H1 (cell line): ENCODE results near the gene STARD8. TPM values are rescaled to one million over a fixed set of nuclear protein-coding genes. Genes with fewer than 3 reads are reported as not detected.

Experiments used
- CTCF ChIA-PET: fragments of 300-600 bp; sonication (Branson Sonifier 250); formaldehyde crosslinking; loops from one replicate; lab custom pipeline; 2021; ENCODE audit not compliant: partially characterized antibody; lab: Charles Lee
- POLR2A ChIA-PET: fragments of 300-600 bp; sonication (Branson Sonifier 250); formaldehyde crosslinking; loops from one replicate; lab custom pipeline; 2021; ENCODE audit warnings: inconsistent platforms; ENCODE audit not compliant: partially characterized antibody; lab: Charles Lee
- DNase-seq, 2 experiments: peaks; one replicate each; pipeline versions ENCODE4 v3.0.0 to v3.0.0-alpha.2; 2010 to 2022; ENCODE audit warnings: low spot score in 2 of 2, low read depth in 1 of 2, mixed read lengths in 1 of 2
- FAIRE-seq: peaks from 2 replicates; lab custom pipeline; 2011; peaks lifted over from hg19 to GRCh38; lab: Jason Lieb, UNC
- H2AFZ ChIP-seq: 2 replicates; pipeline ENCODE4 v1.8.1; 2012; ENCODE audit warnings: low read length, inconsistent platforms
- H2AK5ac ChIP-seq: 2 replicates; pipeline ENCODE4 v1.6.1; 2013; ENCODE audit warnings: low read depth, low read length
- H2BK120ac ChIP-seq: replicated peaks from 2 replicates; pipeline ENCODE3; 2013; ENCODE audit warnings: low read depth, low read length, inconsistent platforms
- H2BK12ac ChIP-seq: 2 replicates; pipeline ENCODE4 v1.6.1; 2013; ENCODE audit warnings: low read depth, low read length
- H2BK15ac ChIP-seq: 2 replicates; pipeline ENCODE4 v1.6.1; 2013; ENCODE audit warnings: low read length
- H2BK20ac ChIP-seq: 2 replicates; pipeline ENCODE4 v1.6.1; 2013; ENCODE audit warnings: low read length
- H2BK5ac ChIP-seq: 2 replicates; pipeline ENCODE4 v1.6.1; 2013; ENCODE audit warnings: low read depth, low read length
- H3K14ac ChIP-seq: 2 replicates; pipeline ENCODE4 v1.6.1; 2013; ENCODE audit warnings: inconsistent platforms; ENCODE audit not compliant: insufficient read length
- H3K18ac ChIP-seq: 2 replicates; pipeline ENCODE4 v1.6.1; 2013; ENCODE audit warnings: low read length; ENCODE audit errors: extremely low read depth
- H3K23ac ChIP-seq: 2 replicates; pipeline ENCODE4 v1.6.1; 2013; ENCODE audit warnings: inconsistent platforms; ENCODE audit not compliant: insufficient read length
- H3K23me2 ChIP-seq: 2 replicates; pipeline ENCODE4 v1.6.1; 2013; ENCODE audit warnings: low read depth, low read length
- H3K27ac ChIP-seq: 2 replicates; pipeline ENCODE4 v1.6.1; 2011; ENCODE audit warnings: low read depth, low read length, inconsistent platforms
- H3K27me3 ChIP-seq, 4 experiments: replicated peaks in 1 of 4; 1 replicate in 1 of 4; 2 replicates in 3 of 4; pipeline versions ENCODE4 v1.6.1 to v1.8.1; 2011 to 2013; ENCODE audit warnings: low read length in 3 of 4, mild to moderate bottlenecking in 3 of 4, inconsistent platforms in 2 of 4, mixed read lengths in 2 of 4, moderate library complexity in 1 of 4; ENCODE audit not compliant: control insufficient read depth in 3 of 4, insufficient read depth in 3 of 4; ENCODE audit errors: extremely low read depth in 1 of 4
- H3K36me3 ChIP-seq, 4 experiments: 2 replicates each; pipeline versions ENCODE4 v1.6.1 to v1.8.1; 2011 to 2013; ENCODE audit warnings: mild to moderate bottlenecking in 4 of 4, low read length in 3 of 4, moderate library complexity in 2 of 4, control low read depth in 1 of 4, inconsistent platforms in 1 of 4; ENCODE audit not compliant: insufficient read depth in 4 of 4, control insufficient read depth in 2 of 4
- H3K4ac ChIP-seq: replicated peaks from 2 replicates; pipeline ENCODE3; 2013; ENCODE audit warnings: low read length, low read depth, mixed read lengths, inconsistent platforms; ENCODE audit not compliant: insufficient read length
- H3K4me1 ChIP-seq, 4 experiments: replicated peaks in 1 of 4; 1 replicate in 1 of 4; 2 replicates in 3 of 4; pipeline versions ENCODE4 v1.6.1 to v1.8.1; 2011 to 2013; ENCODE audit warnings: low read length in 3 of 4, inconsistent platforms in 2 of 4, mixed read lengths in 1 of 4; ENCODE audit not compliant: insufficient read depth in 4 of 4, control insufficient read depth in 3 of 4
- H3K4me2 ChIP-seq, 2 experiments: 2 replicates each; pipeline versions ENCODE4 v1.6.1 to v1.8.1; 2011 to 2013; ENCODE audit warnings: low read depth in 2 of 2, low read length in 2 of 2, control low read depth in 1 of 2, inconsistent platforms in 1 of 2, mild to moderate bottlenecking in 1 of 2; ENCODE audit not compliant: insufficient read depth in 1 of 2
- H3K4me3 ChIP-seq, 4 experiments: fragments of 200-600, 300-600 bp in 1 of 4; sonication (generic), shearing (Covaris generic), sonication (Bioruptor Twin) in 1 of 4; 2 replicates each; pipeline versions ENCODE4 v1.5.1 to v1.8.1; 2011 to 2016; ENCODE audit warnings: low read length in 4 of 4, low read depth in 3 of 4, control low read depth in 2 of 4, inconsistent platforms in 2 of 4, mild to moderate bottlenecking in 2 of 4, mixed read lengths in 1 of 4, moderate library complexity in 1 of 4; ENCODE audit not compliant: insufficient read depth in 2 of 4; ENCODE audit errors: extremely low read depth in 1 of 4
- H3K56ac ChIP-seq: replicated peaks from 2 replicates; pipeline ENCODE3; 2013; ENCODE audit warnings: low read depth, mild to moderate bottlenecking, mixed read lengths, low read length, inconsistent platforms; ENCODE audit not compliant: insufficient read length
- H3K79me1 ChIP-seq: 2 replicates; pipeline ENCODE4 v1.6.1; 2013; ENCODE audit warnings: low read depth, low read length, control low read depth
- H3K79me2 ChIP-seq, 2 experiments: 2 replicates each; pipeline versions ENCODE4 v1.6.1 to v1.8.1; 2012 to 2013; ENCODE audit warnings: low read length in 2 of 2, mild to moderate bottlenecking in 2 of 2, inconsistent platforms in 1 of 2; ENCODE audit not compliant: insufficient read depth in 2 of 2, control insufficient read depth in 1 of 2
- H3K9ac ChIP-seq, 4 experiments: replicated peaks in 1 of 4; 1 replicate in 1 of 4; 2 replicates in 3 of 4; pipeline versions ENCODE4 v1.6.1 to v1.8.1; 2011 to 2013; ENCODE audit warnings: low read depth in 3 of 4, low read length in 3 of 4, control low read depth in 2 of 4, mild to moderate bottlenecking in 2 of 4, moderate library complexity in 2 of 4, inconsistent platforms in 1 of 4; ENCODE audit errors: extremely low read depth in 1 of 4
- H3K9me3 ChIP-seq, 2 experiments: 2 replicates each; pipeline versions ENCODE4 v1.6.1 to v1.8.1; 2012 to 2013; ENCODE audit warnings: mild to moderate bottlenecking in 2 of 2, moderate library complexity in 2 of 2, control low read depth in 1 of 2, inconsistent platforms in 1 of 2, low read depth in 1 of 2, low read length in 1 of 2, mixed read lengths in 1 of 2; ENCODE audit not compliant: insufficient read depth in 2 of 2
- H4K20me1 ChIP-seq, 2 experiments: replicated peaks in 1 of 2; 2 replicates each; pipeline versions ENCODE3 to v1.8.1; 2011 to 2013; ENCODE audit warnings: inconsistent platforms in 2 of 2, low read length in 2 of 2, mild to moderate bottlenecking in 1 of 2; ENCODE audit not compliant: insufficient read depth in 2 of 2, control insufficient read depth in 1 of 2
- H4K5ac ChIP-seq: 2 replicates; pipeline ENCODE4 v1.6.1; 2013; ENCODE audit warnings: low read length, low read depth, mixed read lengths, inconsistent platforms; ENCODE audit not compliant: insufficient read length
- H4K8ac ChIP-seq: 2 replicates; pipeline ENCODE4 v1.8.0; 2013; ENCODE audit warnings: mild to moderate bottlenecking, moderate library complexity, low read length, inconsistent platforms; ENCODE audit not compliant: insufficient read depth; ENCODE audit errors: extremely low read depth
- H4K91ac ChIP-seq: replicated peaks from 2 replicates; pipeline ENCODE3; 2013; ENCODE audit warnings: low read length, mixed read lengths, inconsistent platforms; ENCODE audit not compliant: insufficient read length
- BRCA1 ChIP-seq: IDR thresholded peaks from 2 replicates; pipeline ENCODE4 v1.6.1; 2012; ENCODE audit warnings: low read depth, low read length, improper control_type of control experiment
- CHD1 ChIP-seq: IDR thresholded peaks from 2 replicates; pipeline ENCODE4 v1.6.1; 2012; ENCODE audit warnings: low read depth, low read length, improper control_type of control experiment
- CREB1 ChIP-seq: IDR thresholded peaks from 2 replicates; pipeline ENCODE4 v1.6.1; 2012; ENCODE audit warnings: inconsistent platforms
- CTCF ChIP-seq, 3 experiments: IDR thresholded peaks; 1 replicate in 2 of 3; 2 replicates in 1 of 3; pipeline versions ENCODE4 v1.5.1 to v1.6.1; 2011; ENCODE audit warnings: low read length in 3 of 3, mild to moderate bottlenecking in 3 of 3, inconsistent platforms in 2 of 3, low read depth in 1 of 3, moderate library complexity in 1 of 3; ENCODE audit not compliant: insufficient read depth in 1 of 3; ENCODE audit errors: control extremely low read depth in 1 of 3
- EGR1 ChIP-seq: IDR thresholded peaks from 2 replicates; pipeline ENCODE4 v1.6.1; 2011; ENCODE audit warnings: low read depth, low read length, borderline replicate concordance
- GTF2F1 ChIP-seq: IDR thresholded peaks from 2 replicates; pipeline ENCODE4 v1.6.1; 2012; ENCODE audit warnings: low read depth, low read length, improper control_type of control experiment, borderline replicate concordance
- HDAC2 ChIP-seq, 2 experiments: fragments of 300-600 bp in 1 of 2; sonication (generic) in 1 of 2; IDR thresholded peaks; 2 replicates each; pipeline ENCODE4 v1.6.1; 2011 to 2012; ENCODE audit warnings: low read depth in 2 of 2, low read length in 2 of 2, mild to moderate bottlenecking in 2 of 2, moderate library complexity in 2 of 2, borderline replicate concordance in 1 of 2, inconsistent platforms in 1 of 2
- JUN ChIP-seq: IDR thresholded peaks from 2 replicates; pipeline ENCODE4 v1.6.1; 2011; ENCODE audit warnings: low read depth, mild to moderate bottlenecking, improper control_type of control experiment, low read length
- KDM5A ChIP-seq: fragments of 200-600 bp; IDR thresholded peaks from 2 replicates; pipeline ENCODE4 v1.7.1; 2012; ENCODE audit warnings: mild to moderate bottlenecking, low read length, inconsistent platforms, mixed read lengths
- SAP30 ChIP-seq: fragments of 300-600 bp; sonication (generic); IDR thresholded peaks from 2 replicates; pipeline ENCODE4 v1.7.1; 2012; ENCODE audit warnings: low read length, moderate library complexity, mild to moderate bottlenecking, inconsistent platforms; ENCODE audit not compliant: insufficient read depth, insufficient replicate concordance
- SIN3A ChIP-seq, 2 experiments: IDR thresholded peaks in 1 of 2; conservative IDR thresholded peaks in 1 of 2; 2 replicates each; pipeline ENCODE4 v1.6.1; 2011 to 2012; ENCODE audit warnings: low read length in 2 of 2, improper control_type of control experiment in 1 of 2, low read depth in 1 of 2, mild to moderate bottlenecking in 1 of 2
- WGBS, 2 experiments: shearing (Covaris generic) in 1 of 2; methylation state at CpG; one replicate each; pipeline versions ENCODE4 v1.1.6 to v1.1.7; 2013 to 2015; ENCODE audit warnings: low lambda C conversion rate in 2 of 2, mixed read lengths in 2 of 2, inconsistent platforms in 1 of 2, low coverage in 1 of 2, missing lambda C conversion rate in 1 of 2; ENCODE audit not compliant: insufficient replicate concordance in 2 of 2, insufficient coverage in 1 of 2, insufficient read length in 1 of 2; ENCODE audit errors: extremely low coverage in 1 of 2, missing lambda C conversion rate in 1 of 2; 5-methylcytosine and 5-hydroxymethylcytosine counted together
- polyA plus RNA-seq, 7 experiments: library from polyadenylated mRNA; depleted of rRNA in 3 of 7; stranded (reverse) in 5 of 7; unstranded in 2 of 7; fragments of >200 nt in 5 of 7; fragments of 200-250 nt in 2 of 7; gene quantifications; 1 replicate in 5 of 7; 2 replicates in 1 of 7; 4 replicates in 1 of 7; pipeline versions ENCODE4 v1.2.1 to v1.2.3, GENCODE V29; 2011 to 2013; ENCODE audit warnings: missing spikeins in 2 of 7, mixed read lengths in 2 of 7
- total RNA-seq: library from RNA; stranded (reverse); fragmentation: NEBNext Ultra II Directional; extraction: Animal tissue kit (Norgen Biotek cat#: 25700); gene quantifications from 2 replicates; pipeline ENCODE4 v1.2.1, GENCODE V29; 2021

Gene STARD8
- total and polyA plus RNA-seq, 2 of the 8 experiments (the other 6 are each of a cell fraction or from before 2014, with no cell fraction given) = 1.8 to 3.8 TPM

GRCh38 chrX:68646421-68646820, 1.0 kb upstream of the STARD8 start:
- H2BK15ac ChIP-seq = no peak overlapping the region
- H3K27ac ChIP-seq = no peak overlapping the region
- H3K18ac ChIP-seq = no peak overlapping the region
- H2BK20ac ChIP-seq = no peak overlapping the region
- ChIA-PET CTCF (interaction anchor here (0.6 to 1.2 kb wide), 3 partner anchors 9 to 65 kb away, joined by 3 to 4 read pairs (median 3); no protein-coding TSS in a partner anchor), POLR2A (no interaction called here)
- H3K56ac ChIP-seq = no peak overlapping the region
- H3K4ac ChIP-seq = no peak overlapping the region
- TF ChIP-seq SIN3A (conservative IDR thresholded peaks at IDR 0.05 in 1 of 2, IDR thresholded peaks at IDR 0.05 in 1 of 2; ENCODE audit: low read depth in 1 of 2, low read length in 2 of 2) = no peak
- no peak for TF ChIP-seq BRCA1
- no peak for TF ChIP-seq CTCF (IDR thresholded peaks at IDR 0.05; ENCODE audit: control extremely low read depth in 1 of 3, insufficient read depth in 1 of 3, low read depth in 1 of 3, low read length in 3 of 3)
- TF ChIP-seq KDM5A = no peak
- no peak for TF ChIP-seq EGR1
- TF ChIP-seq HDAC2 (IDR thresholded peaks at IDR 0.05; ENCODE audit: borderline replicate concordance in 1 of 2, low read depth in 2 of 2, low read length in 2 of 2) = no peak
- no peak for TF ChIP-seq CHD1
- no peak for TF ChIP-seq SAP30
- TF ChIP-seq CREB1 = no peak
- TF ChIP-seq JUN = no peak
- TF ChIP-seq GTF2F1 = no peak
- H2BK5ac ChIP-seq = no peak overlapping the region
- no peak overlapping the region for H2AK5ac ChIP-seq
- 83% methylated on average over 1 of the region's 1 CpG; no CpG with 5 or more reads in 1 of the 2 experiments for WGBS, 2 experiments
- peaks cover 0 to 2% (median 0%) of the 10 kb centered on the region in 4 experiments; a peak in 3 of 7 replicates for H3K4me1 ChIP-seq
- no peak overlapping the region for H4K91ac ChIP-seq
- no peak overlapping the region for H2BK12ac ChIP-seq
- H2BK120ac ChIP-seq = no peak overlapping the region
- H3K79me1 ChIP-seq = no peaks in the 10 kb centered on the region
- H4K5ac ChIP-seq = no peak overlapping the region
- no peaks in the 10 kb centered on the region for H3K9me3 ChIP-seq
- DNase-seq (no peak), FAIRE-seq (no peak)
- H4K8ac ChIP-seq = no peak overlapping the region
- no peak overlapping the region for H2AFZ ChIP-seq
- no peak overlapping the region for H3K4me3 ChIP-seq
- H4K20me1 ChIP-seq = peaks cover 0 to 2% of the 10 kb centered on the region in 2 experiments
- peaks cover 0 to 9% (median 5%) of the 10 kb centered on the region in 4 experiments; a peak in 2 of 7 replicates for H3K27me3 ChIP-seq
- no peak overlapping the region for H3K9ac ChIP-seq
- H3K4me2 ChIP-seq = no peak overlapping the region
- no peaks in the 10 kb centered on the region for H3K36me3 ChIP-seq
- H3K23me2 ChIP-seq = no peaks in the 10 kb centered on the region
- no peaks in the 10 kb centered on the region for H3K79me2 ChIP-seq
- H3K14ac ChIP-seq = no peak overlapping the region
- no peak overlapping the region for H3K23ac ChIP-seq
